ENCODE data around the gene TNNT3. TPM values are rescaled to one million over a fixed set of nuclear protein-coding genes. Genes with fewer than 3 reads are reported as not detected.

Gene TNNT3
- total RNA-seq, 1 experiment from 2014 or later: 0.71 TPM

DNA sequence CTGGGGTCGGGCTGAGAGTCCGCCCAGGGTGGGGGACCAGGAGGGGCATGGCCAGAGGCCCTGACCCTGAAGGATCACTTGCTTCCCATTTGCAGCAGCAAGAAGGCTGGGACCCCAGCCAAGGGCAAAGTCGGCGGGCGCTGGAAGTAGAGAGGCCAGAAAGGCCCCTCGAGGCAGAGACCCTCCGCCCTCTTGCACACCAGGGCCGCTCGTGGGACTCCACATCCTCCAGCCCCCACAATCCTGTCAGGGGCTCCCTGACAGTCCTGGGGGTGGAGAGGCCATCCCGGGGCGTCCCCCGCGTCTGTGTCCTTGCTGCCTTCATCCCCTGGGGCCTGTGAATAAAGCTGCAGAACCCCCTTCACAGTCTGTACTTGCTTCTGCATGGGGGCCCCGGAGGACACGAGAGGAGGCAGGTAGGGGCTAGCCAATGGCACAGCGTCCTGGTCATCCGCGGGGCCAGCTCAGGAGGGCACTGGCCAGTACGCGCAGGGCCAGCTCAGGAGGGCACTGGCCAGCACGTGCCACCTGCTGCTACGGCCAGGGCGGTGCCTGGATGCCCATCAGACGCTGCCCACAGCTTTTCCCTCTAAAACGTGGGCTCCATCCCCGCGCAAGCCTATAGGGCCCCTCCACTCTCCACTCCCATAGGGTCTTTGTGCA is 19.0 kb downstream of the TNNT3 start (continued):
- TF ChIP-seq JUND (IDR thresholded peaks at IDR 0.05) (no peak), EZH2phosphoT487 (IDR thresholded peaks at IDR 0.05; ENCODE audit: borderline replicate concordance) (no peak), SP1 (IDR thresholded peaks at IDR 0.05; ENCODE audit: low read depth) (no peak), EGR1 (IDR thresholded peaks at IDR 0.05; ENCODE audit: low read depth) (no peak), POLR2AphosphoS5 (IDR thresholded peaks at IDR 0.05; ENCODE audit: low read depth, low read length) (no peak), ZFX (IDR thresholded peaks at IDR 0.05) (no peak)

DNA sequence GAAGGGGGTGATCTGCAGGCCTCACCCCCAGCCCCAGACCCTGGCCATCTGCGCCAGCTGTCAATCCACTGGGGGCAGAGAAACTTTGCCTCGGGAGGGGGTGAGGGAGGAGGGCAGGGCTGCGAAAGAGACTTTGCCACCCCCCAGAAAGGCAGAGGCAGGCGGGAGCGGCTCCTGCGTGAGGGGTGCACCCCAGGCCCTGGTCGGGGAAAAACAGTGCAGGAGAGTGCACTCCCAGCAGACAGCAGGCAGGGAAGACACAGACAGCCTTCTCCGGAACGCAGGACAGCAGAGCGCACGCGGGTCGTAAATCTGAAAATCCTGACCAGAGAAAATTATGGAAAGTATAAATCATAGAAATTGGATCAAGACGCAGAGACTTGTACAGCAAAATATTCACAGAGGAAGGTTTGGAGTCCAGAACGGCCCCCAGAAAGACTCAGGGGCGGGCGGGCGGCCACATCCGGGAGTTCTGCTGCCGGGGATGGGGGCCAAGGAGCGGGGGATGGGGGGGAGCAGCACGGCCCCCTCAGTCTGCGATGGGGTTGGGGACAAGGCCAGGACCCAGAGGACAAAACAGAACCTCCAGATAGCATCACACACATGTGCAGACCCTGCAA is 19.6 kb downstream of the TNNT3 start:
- no peak for DNase-seq (ENCODE audit: low read depth, low spot score)
- peaks cover 0 to 9% of the 10 kb centered on the region in 2 experiments; a peak in 1 of 4 replicates for H3K4me1 ChIP-seq (ENCODE audit: control insufficient read depth in 1 of 2, insufficient read depth in 2 of 2, low read length in 2 of 2)
- BruUV-seq (replicated peaks): no TSS peak
- H3K79me2 ChIP-seq (ENCODE audit: insufficient read depth, low read length): no peaks in the 10 kb centered on the region
- ChIA-PET POLR2A (no interaction called here), CTCF (no interaction called here), RAD21 (ENCODE audit: low non-redundant PET in 1 of 2, low total read pairs in 2 of 2, uncharacterized antibody in 2 of 2, unreplicated experiment in 2 of 2) (no interaction called here)
- no peak overlapping the region for H3K4me2 ChIP-seq (ENCODE audit: low read length)
- no peak overlapping the region for H3K27ac ChIP-seq (ENCODE audit: low read depth, low read length)
- H3K9me3 ChIP-seq (ENCODE audit: control insufficient read depth in 1 of 2, insufficient read depth in 1 of 2, low read depth in 1 of 2, low read length in 2 of 2): no peaks in the 10 kb centered on the region
- H3K9ac ChIP-seq (ENCODE audit: low read length): no peak overlapping the region
- no peaks in the 10 kb centered on the region for H3K36me3 ChIP-seq (ENCODE audit: control insufficient read depth in 1 of 2, insufficient read depth in 2 of 2, low read length in 2 of 2)
- no peak overlapping the region for H2AFZ ChIP-seq (ENCODE audit: low read depth, low read length, poor library complexity, severe bottlenecking)
- TF ChIP-seq POLR2AphosphoS5 (IDR thresholded peaks at IDR 0.05; ENCODE audit: low read depth, low read length) (no peak), ATF3 (IDR thresholded peaks at IDR 0.05) (no peak), ZBTB33 (IDR thresholded peaks at IDR 0.05; ENCODE audit: extremely low read depth, insufficient replicate concordance, low read length) (no peak), POLR2A (IDR thresholded peaks at IDR 0.05; ENCODE audit: borderline replicate concordance, extremely low read depth, insufficient read depth, insufficient read length) (no peak), REST (IDR thresholded peaks at IDR 0.05; ENCODE audit: low read depth) (no peak), SP1 (IDR thresholded peaks at IDR 0.05; ENCODE audit: low read depth) (no peak), EZH2 (IDR thresholded peaks at IDR 0.05) (no peak), SRF (IDR thresholded peaks at IDR 0.05; ENCODE audit: low read depth) (no peak), ZFX (IDR thresholded peaks at IDR 0.05) (no peak), TCF7L2 (IDR thresholded peaks at IDR 0.05; ENCODE audit: borderline replicate concordance, extremely low read depth, insufficient read depth, insufficient read length) (no peak)
- TF ChIP-seq, protein P1, sequence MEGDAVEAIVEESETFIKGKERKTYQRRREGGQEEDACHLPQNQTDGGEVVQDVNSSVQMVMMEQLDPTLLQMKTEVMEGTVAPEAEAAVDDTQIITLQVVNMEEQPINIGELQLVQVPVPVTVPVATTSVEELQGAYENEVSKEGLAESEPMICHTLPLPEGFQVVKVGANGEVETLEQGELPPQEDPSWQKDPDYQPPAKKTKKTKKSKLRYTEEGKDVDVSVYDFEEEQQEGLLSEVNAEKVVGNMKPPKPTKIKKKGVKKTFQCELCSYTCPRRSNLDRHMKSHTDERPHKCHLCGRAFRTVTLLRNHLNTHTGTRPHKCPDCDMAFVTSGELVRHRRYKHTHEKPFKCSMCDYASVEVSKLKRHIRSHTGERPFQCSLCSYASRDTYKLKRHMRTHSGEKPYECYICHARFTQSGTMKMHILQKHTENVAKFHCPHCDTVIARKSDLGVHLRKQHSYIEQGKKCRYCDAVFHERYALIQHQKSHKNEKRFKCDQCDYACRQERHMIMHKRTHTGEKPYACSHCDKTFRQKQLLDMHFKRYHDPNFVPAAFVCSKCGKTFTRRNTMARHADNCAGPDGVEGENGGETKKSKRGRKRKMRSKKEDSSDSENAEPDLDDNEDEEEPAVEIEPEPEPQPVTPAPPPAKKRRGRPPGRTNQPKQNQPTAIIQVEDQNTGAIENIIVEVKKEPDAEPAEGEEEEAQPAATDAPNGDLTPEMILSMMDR (IDR thresholded peaks at IDR 0.05 in 2 of 3, conservative IDR thresholded peaks at IDR 0.05 in 1 of 3; ENCODE audit: borderline replicate concordance in 1 of 3, insufficient read depth in 1 of 3, low read depth in 2 of 3, low read length in 2 of 3): no peak
- intact Hi-C loops (cut with micrococcal nuclease): no loop called here
- no peak for ATAC-seq
- no peaks in the 10 kb centered on the region for H3K27me3 ChIP-seq (ENCODE audit: insufficient read depth, low read length)
- no peaks in the 10 kb centered on the region for H3K9me2 ChIP-seq (ENCODE audit: insufficient read depth)
- no peak overlapping the region for H3K4me3 ChIP-seq (replicated peaks in 1 of 2; ENCODE audit: low read depth in 1 of 2, low read length in 2 of 2)
- no peaks in the 10 kb centered on the region for H4K20me1 ChIP-seq (ENCODE audit: insufficient read depth)
